ENCODE measurements around the gene HOOK1.

HOOK1 gene

DNA sequence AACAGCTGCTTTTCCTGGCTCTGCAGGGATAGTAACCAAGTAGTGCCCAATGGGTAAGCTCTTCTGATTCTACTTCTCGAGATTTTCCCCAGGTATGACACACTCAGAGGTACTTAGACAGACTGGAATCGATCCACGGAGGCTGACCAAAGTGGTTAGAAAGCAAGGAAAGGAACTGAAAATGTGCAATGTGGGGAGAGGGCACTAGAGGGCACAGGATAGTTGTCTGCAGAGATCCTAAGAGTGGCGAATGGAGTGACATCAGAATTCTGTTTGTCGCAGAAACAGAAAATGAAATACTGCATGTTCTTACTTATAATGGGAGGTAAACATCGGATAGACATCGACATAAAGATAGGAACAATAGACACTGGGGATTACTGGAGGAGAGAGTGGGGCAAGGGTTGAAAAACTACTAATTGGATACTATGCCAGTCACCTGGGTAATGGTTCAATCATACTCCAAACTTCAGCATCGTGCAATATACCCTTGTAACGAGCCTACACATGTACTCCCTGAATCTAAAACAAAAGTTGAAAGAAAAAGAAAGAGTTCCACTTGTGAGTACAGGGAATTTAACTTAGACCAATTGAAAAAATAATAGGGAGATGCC lies 88.5 kb downstream of the HOOK1 start:
- H3K27ac ChIP-seq (ENCODE audit: low read depth, low read length), result no peak overlapping the region
- H3K4me3 ChIP-seq (ENCODE audit: low read length), result no peak overlapping the region
- no peaks in the 10 kb centered on the region for H3K4me1 ChIP-seq (ENCODE audit: control insufficient read depth, low read length)
- no peaks in the 10 kb centered on the region for H3K27me3 ChIP-seq (ENCODE audit: control insufficient read depth, low read length)
- no peaks in the 10 kb centered on the region for H3K36me3 ChIP-seq (ENCODE audit: control insufficient read depth, low read length)
- H3K79me2 ChIP-seq (ENCODE audit: control insufficient read depth, low read length), result no peaks in the 10 kb centered on the region
- H3K9me3 ChIP-seq (ENCODE audit: control insufficient read depth, insufficient read depth, low read length), result no peaks in the 10 kb centered on the region
- no peak overlapping the region for H3K4me2 ChIP-seq (ENCODE audit: low read length)
- H4K20me1 ChIP-seq (ENCODE audit: control insufficient read depth, insufficient read depth, low read depth, low read length), result no peaks in the 10 kb centered on the region
- peak; percentile 51 for TF ChIP-seq CTCF (IDR thresholded peaks at IDR 0.05; ENCODE audit: low read depth, low read length, poor library complexity, severe bottlenecking)
- TF ChIP-seq EZH2phosphoT487 (IDR thresholded peaks at IDR 0.05; ENCODE audit: borderline replicate concordance, low read length), result no peak
- H3F3A ChIP-seq (ENCODE audit: control insufficient read depth, insufficient read depth), result no peaks in the 10 kb centered on the region
- no peaks in the 10 kb centered on the region for H3K9me2 ChIP-seq (replicated peaks; ENCODE audit: control insufficient read depth, low read length)

DNA sequence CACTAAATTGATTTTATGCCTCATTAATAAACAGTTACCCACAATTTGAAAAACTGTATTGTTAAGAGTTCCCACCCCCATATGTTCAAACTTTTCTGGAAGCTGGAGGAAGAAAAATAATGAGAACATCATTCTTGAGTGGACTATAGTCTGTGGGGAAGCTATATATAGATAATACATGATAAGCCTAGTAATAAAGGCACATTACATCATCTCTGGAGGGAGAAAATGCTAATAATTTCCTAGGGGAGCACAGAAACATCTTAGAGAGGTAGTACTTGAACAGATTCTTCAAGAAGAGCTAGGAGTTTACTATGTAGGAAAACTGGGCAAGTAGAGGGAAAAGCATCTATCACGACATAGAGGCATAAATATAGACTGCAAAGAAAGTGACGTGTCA lies 92.2 kb downstream of the HOOK1 start:
- Histone ChIP-seq H3K36me3 (ENCODE audit: control insufficient read depth, low read length) (no peaks in the 10 kb centered on the region), H3K4me3 (ENCODE audit: low read length) (no peak overlapping the region), H3K4me1 (ENCODE audit: control insufficient read depth, low read length) (no peaks in the 10 kb centered on the region), H3K9me3 (ENCODE audit: control insufficient read depth, insufficient read depth, low read length) (no peaks in the 10 kb centered on the region), H3K79me2 (ENCODE audit: control insufficient read depth, low read length) (no peaks in the 10 kb centered on the region), H4K20me1 (ENCODE audit: control insufficient read depth, insufficient read depth, low read depth, low read length) (no peaks in the 10 kb centered on the region), H3K4me2 (ENCODE audit: low read length) (no peak overlapping the region), H3K27me3 (ENCODE audit: control insufficient read depth, low read length) (no peaks in the 10 kb centered on the region), H3K27ac (ENCODE audit: low read depth, low read length) (no peak overlapping the region), H3K9me2 (replicated peaks; ENCODE audit: control insufficient read depth, low read length) (no peaks in the 10 kb centered on the region), H3F3A (ENCODE audit: control insufficient read depth, insufficient read depth) (no peaks in the 10 kb centered on the region)
- TF ChIP-seq EZH2phosphoT487 (IDR thresholded peaks at IDR 0.05; ENCODE audit: borderline replicate concordance, low read length) (no peak), CTCF (IDR thresholded peaks at IDR 0.05; ENCODE audit: low read depth, low read length, poor library complexity, severe bottlenecking) (no peak)

- H3K4me1 ChIP-seq (ENCODE audit: control insufficient read depth, low read length), result no peaks in the 10 kb centered on the region
- H3F3A ChIP-seq (ENCODE audit: control insufficient read depth, insufficient read depth), result no peaks in the 10 kb centered on the region
- H4K20me1 ChIP-seq (ENCODE audit: control insufficient read depth, insufficient read depth, low read depth, low read length), result no peaks in the 10 kb centered on the region
- no peak overlapping the region for H3K4me2 ChIP-seq (ENCODE audit: low read length)
- H3K36me3 ChIP-seq (ENCODE audit: control insufficient read depth, low read length), result no peaks in the 10 kb centered on the region
- H3K27me3 ChIP-seq (ENCODE audit: control insufficient read depth, low read length), result no peaks in the 10 kb centered on the region
- H3K9me2 ChIP-seq (replicated peaks; ENCODE audit: control insufficient read depth, low read length), result no peaks in the 10 kb centered on the region
- H3K27ac ChIP-seq (ENCODE audit: low read depth, low read length), result no peak overlapping the region
- TF ChIP-seq CTCF (IDR thresholded peaks at IDR 0.05; ENCODE audit: low read depth, low read length, poor library complexity, severe bottlenecking), result no peak
- TF ChIP-seq EZH2phosphoT487 (IDR thresholded peaks at IDR 0.05; ENCODE audit: borderline replicate concordance, low read length), result no peak
- no peaks in the 10 kb centered on the region for H3K79me2 ChIP-seq (ENCODE audit: control insufficient read depth, low read length)
- H3K4me3 ChIP-seq (ENCODE audit: low read length), result no peak overlapping the region
- no peaks in the 10 kb centered on the region for H3K9me3 ChIP-seq (ENCODE audit: control insufficient read depth, insufficient read depth, low read length)
These were observed 93.3 kb downstream of the HOOK1 start for GRCh38 chr1:59908084-59908483.
